Endothelial cell of umbilical vein (primary cell): Measurements from ENCODE around the gene YPEL5. TPM values are rescaled to one million over a fixed set of nuclear protein-coding genes. Genes with fewer than 3 reads are reported as not detected.

Source experiments
- BruUV-seq: library from RNA; stranded (reverse); fragments of 400-500 nt; replicated peaks from 2 replicates; lab custom pipeline; 2021; lab: Mats Ljungman, UMichigan
- CTCF ChIA-PET: fragments of 300-600, 350-600 bp; sonication (Branson Sonifier 250); formaldehyde crosslinking; loops from one replicate; lab custom pipeline; 2021; ENCODE audit warnings: antibody characterized with exemption, inconsistent platforms; lab: Charles Lee
- POLR2A ChIA-PET: fragments of 300-600, 350-600 bp; sonication (Branson Sonifier 250); formaldehyde crosslinking; loops from one replicate; lab custom pipeline; 2021; ENCODE audit warnings: antibody characterized with exemption, inconsistent platforms; lab: Charles Lee
- DNase-seq: peaks from one replicate; pipeline ENCODE4 v3.0.0-alpha.2; 2011; ENCODE audit warnings: low read depth, low spot score
- FAIRE-seq: peaks from 2 replicates; lab custom pipeline; 2011; peaks lifted over from hg19 to GRCh38; lab: Jason Lieb, UNC
- H2AFZ ChIP-seq: 2 replicates; pipeline ENCODE4 v1.6.0; 2012; ENCODE audit warnings: low read depth, low read length, control low read depth, inconsistent platforms
- H3K27ac ChIP-seq: 2 replicates; pipeline ENCODE4 v1.5.1; 2011; ENCODE audit warnings: low read depth, mild to moderate bottlenecking, control low read depth, low read length, moderate library complexity; ENCODE audit not compliant: insufficient read depth
- H3K27me3 ChIP-seq, 2 experiments: 2 replicates each; pipeline versions ENCODE4 v1.6.0 to v1.6.1; 2011; ENCODE audit warnings: low read length in 2 of 2, mixed read lengths in 1 of 2; ENCODE audit not compliant: control insufficient read depth in 2 of 2, insufficient read depth in 2 of 2
- H3K36me3 ChIP-seq, 2 experiments: 2 replicates in 1 of 2; 3 replicates in 1 of 2; pipeline ENCODE4 v1.5.1; 2011; ENCODE audit warnings: low read length in 2 of 2, mild to moderate bottlenecking in 1 of 2, moderate library complexity in 1 of 2; ENCODE audit not compliant: control insufficient read depth in 2 of 2, insufficient read depth in 2 of 2; ENCODE audit errors: extremely low read depth in 1 of 2
- H3K4me1 ChIP-seq: 3 replicates; pipeline ENCODE4 v1.5.1; 2011; ENCODE audit warnings: mild to moderate bottlenecking, low read length; ENCODE audit not compliant: control insufficient read depth, insufficient read depth; ENCODE audit errors: extremely low read depth
- H3K4me2 ChIP-seq: 2 replicates; pipeline ENCODE4 v1.6.1; 2011; ENCODE audit warnings: low read length, control low read depth, mixed read lengths; ENCODE audit not compliant: insufficient read depth
- H3K4me3 ChIP-seq, 3 experiments: fragments of 200-600 bp in 1 of 3; sonication (generic), shearing (Covaris generic) in 1 of 3; replicated peaks in 1 of 3; 2 replicates each; pipeline ENCODE4 v1.5.1; 2011 to 2016; ENCODE audit warnings: control low read depth in 3 of 3, low read length in 3 of 3, mild to moderate bottlenecking in 2 of 3, inconsistent platforms in 1 of 3, low read depth in 1 of 3, moderate library complexity in 1 of 3; ENCODE audit not compliant: insufficient read depth in 1 of 3
- H3K79me2 ChIP-seq: 2 replicates; pipeline ENCODE4 v1.6.0; 2012; ENCODE audit warnings: low read length, inconsistent platforms; ENCODE audit not compliant: control insufficient read depth, insufficient read depth
- H3K9ac ChIP-seq: replicated peaks from 2 replicates; pipeline ENCODE3; 2011; ENCODE audit warnings: low read length, control low read depth; ENCODE audit not compliant: insufficient read depth; ENCODE audit errors: extremely low read depth
- H3K9me1 ChIP-seq: replicated peaks from 3 replicates; pipeline ENCODE4 v1.6.0; 2011; ENCODE audit warnings: mild to moderate bottlenecking, low read length; ENCODE audit not compliant: control insufficient read depth, insufficient read depth; ENCODE audit errors: extremely low read depth
- H3K9me3 ChIP-seq: replicated peaks from 2 replicates; pipeline ENCODE4 v1.5.1; 2012; ENCODE audit warnings: low read length, inconsistent platforms; ENCODE audit not compliant: control insufficient read depth, insufficient read depth
- H4K20me1 ChIP-seq: replicated peaks from 2 replicates; pipeline ENCODE3; 2011; ENCODE audit warnings: mild to moderate bottlenecking, low read length; ENCODE audit not compliant: control insufficient read depth, insufficient read depth; ENCODE audit errors: extremely low read depth
- EZH2 ChIP-seq: IDR thresholded peaks from 2 replicates; pipeline ENCODE4 v1.6.1; 2012; ENCODE audit warnings: borderline replicate concordance, low read depth, mild to moderate bottlenecking, moderate library complexity, low read length, inconsistent platforms; ENCODE audit not compliant: severe bottlenecking
- FOS ChIP-seq: IDR thresholded peaks from 2 replicates; pipeline ENCODE4 v1.6.1; 2011; ENCODE audit warnings: mild to moderate bottlenecking, low read length, moderate library complexity, borderline replicate concordance; ENCODE audit not compliant: insufficient read depth
- GATA2 ChIP-seq: IDR thresholded peaks from 2 replicates; pipeline ENCODE4 v1.7.0; 2011; ENCODE audit warnings: low read depth, mild to moderate bottlenecking, moderate library complexity, mixed read lengths, low read length; ENCODE audit not compliant: insufficient read length, insufficient read depth
- JUN ChIP-seq: IDR thresholded peaks from 2 replicates; pipeline ENCODE4 v1.6.1; 2011; ENCODE audit warnings: borderline replicate concordance, low read depth; ENCODE audit not compliant: insufficient read length, insufficient read depth
- MAX ChIP-seq: IDR thresholded peaks from 2 replicates; pipeline ENCODE4 v1.6.1; 2011; ENCODE audit not compliant: insufficient read depth, insufficient read length
- MYC ChIP-seq: IDR thresholded peaks from one replicate; pipeline ENCODE4 v1.6.1; 2011; ENCODE audit warnings: mild to moderate bottlenecking, low read depth, low read length
- POLR2A ChIP-seq: IDR thresholded peaks from 2 replicates; pipeline ENCODE4 v1.6.1; 2012; ENCODE audit warnings: low read depth, mild to moderate bottlenecking, control low read depth, low read length
- POLR2AphosphoS5 ChIP-seq: IDR thresholded peaks from 2 replicates; pipeline ENCODE4 v1.6.1; 2012; ENCODE audit warnings: low read depth, mild to moderate bottlenecking, control low read depth, low read length, moderate library complexity; ENCODE audit not compliant: insufficient read depth
- dilution Hi-C: fragments of 300-500 bp; cut with MboI; formaldehyde crosslinking; loops from one replicate; pipeline ENCODE4 v1.15.0; 2019; ENCODE audit warnings: low sequenced_read_pairs; ENCODE audit not compliant: extremely low pct_ligation_motif_present
- intact Hi-C: fragments of 100-400 bp; cut with micrococcal nuclease; formaldehyde crosslinking; loops from one replicate; pipeline ENCODE4 v1.10.0; 2022
- polyA plus RNA-seq, 4 experiments: library from polyadenylated mRNA; depleted of rRNA in 3 of 4; stranded (reverse) in 3 of 4; unstranded in 1 of 4; fragments of >200 nt; gene quantifications; 2 replicates each; pipeline versions ENCODE4 v1.2.1 to v1.2.3, GENCODE V29; 2011 to 2012; ENCODE audit warnings: missing spikeins in 1 of 4
- total RNA-seq: library from RNA; stranded (reverse); gene quantifications from 2 replicates; pipeline ENCODE4 v1.2.3, GENCODE V29; 2021
- TF ChIP-seq, protein P1 (sequence below), 2 donors: IDR thresholded peaks; 1 replicate in 1 of 2; 2 replicates in 1 of 2; pipeline ENCODE4 v1.5.1; 2011; ENCODE audit warnings: low read length in 2 of 2, mild to moderate bottlenecking in 2 of 2, moderate library complexity in 2 of 2, control low read depth in 1 of 2, inconsistent platforms in 1 of 2, low read depth in 1 of 2; ENCODE audit not compliant: insufficient read depth in 1 of 2; ENCODE audit errors: extremely low read depth in 1 of 2

The YPEL5 gene
- total and polyA plus RNA-seq, 2 donors (not counting 3 experiments of a cell fraction or from before 2014, with no cell fraction given): 49.5 to 62.0 TPM

DNA sequence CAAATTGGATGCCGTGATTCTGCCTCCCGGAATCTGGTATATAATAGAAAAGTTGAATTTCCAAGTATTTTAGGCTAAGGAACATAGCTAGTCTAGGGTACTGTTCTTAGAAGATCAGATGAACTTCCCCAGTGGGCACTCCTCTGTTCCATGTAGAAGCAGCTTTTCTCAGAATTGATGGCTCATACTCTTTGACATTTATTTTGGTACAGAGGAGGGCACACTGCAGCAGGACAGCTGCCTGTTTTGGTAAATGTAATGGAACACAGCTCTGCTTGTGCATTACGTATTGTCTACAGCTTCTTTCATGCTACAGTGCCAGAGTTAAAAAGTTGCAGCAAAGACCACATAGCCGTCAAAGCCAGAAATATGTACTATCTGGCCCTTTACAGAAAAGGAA is 10.8 kb downstream of the YPEL5 start:
- FAIRE-seq: no peak
- Histone ChIP-seq H2AFZ (no peak overlapping the region), H3K4me2 (no peak overlapping the region), H3K9ac (no peak overlapping the region), H3K27ac (no peak overlapping the region), H3K79me2 (no peaks in the 10 kb centered on the region), H3K9me3 (no peaks in the 10 kb centered on the region), H3K27me3 (no peaks in the 10 kb centered on the region), H4K20me1 (no peaks in the 10 kb centered on the region), H3K36me3 (peaks cover 0 to 24% of the 10 kb centered on the region in 2 experiments), H3K4me1 (peaks cover 10% of the 10 kb centered on the region), H3K9me1 (no peaks in the 10 kb centered on the region), H3K4me3 (no peak overlapping the region)
- CTCF ChIA-PET: interaction anchor here (1.2 kb wide), 1 partner anchor 554 kb away, joined by 3 read pairs; no protein-coding TSS in a partner anchor
- POLR2A ChIA-PET: no interaction called here
- no TSS peak for BruUV-seq
- dilution Hi-C loops (no loop called here), intact Hi-C loops (no loop called here)
- DNase-seq: no peak
- TF ChIP-seq MYC: no peak
- no peak for TF ChIP-seq EZH2
- no peak for TF ChIP-seq JUN
- no peak for TF ChIP-seq GATA2
- no peak for TF ChIP-seq POLR2AphosphoS5
- no peak for TF ChIP-seq POLR2A
- TF ChIP-seq, protein P1, sequence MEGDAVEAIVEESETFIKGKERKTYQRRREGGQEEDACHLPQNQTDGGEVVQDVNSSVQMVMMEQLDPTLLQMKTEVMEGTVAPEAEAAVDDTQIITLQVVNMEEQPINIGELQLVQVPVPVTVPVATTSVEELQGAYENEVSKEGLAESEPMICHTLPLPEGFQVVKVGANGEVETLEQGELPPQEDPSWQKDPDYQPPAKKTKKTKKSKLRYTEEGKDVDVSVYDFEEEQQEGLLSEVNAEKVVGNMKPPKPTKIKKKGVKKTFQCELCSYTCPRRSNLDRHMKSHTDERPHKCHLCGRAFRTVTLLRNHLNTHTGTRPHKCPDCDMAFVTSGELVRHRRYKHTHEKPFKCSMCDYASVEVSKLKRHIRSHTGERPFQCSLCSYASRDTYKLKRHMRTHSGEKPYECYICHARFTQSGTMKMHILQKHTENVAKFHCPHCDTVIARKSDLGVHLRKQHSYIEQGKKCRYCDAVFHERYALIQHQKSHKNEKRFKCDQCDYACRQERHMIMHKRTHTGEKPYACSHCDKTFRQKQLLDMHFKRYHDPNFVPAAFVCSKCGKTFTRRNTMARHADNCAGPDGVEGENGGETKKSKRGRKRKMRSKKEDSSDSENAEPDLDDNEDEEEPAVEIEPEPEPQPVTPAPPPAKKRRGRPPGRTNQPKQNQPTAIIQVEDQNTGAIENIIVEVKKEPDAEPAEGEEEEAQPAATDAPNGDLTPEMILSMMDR (IDR thresholded peaks at IDR 0.05; ENCODE audit: extremely low read depth in 1 of 2, insufficient read depth in 1 of 2, low read depth in 1 of 2, low read length in 2 of 2): no peak
- no peak for TF ChIP-seq MAX
- no peak for TF ChIP-seq FOS
